Prostate gland (tissue), 2 donors: ENCODE results near the gene SLC35F3. TPM values are rescaled to one million over a fixed set of nuclear protein-coding genes. Genes with fewer than 3 reads are reported as not detected.

Experiments
- DNase-seq: peaks from one replicate; pipeline ENCODE4 v3.0.0-alpha.2; 2019; ENCODE audit warnings: low spot score
- H3K27ac ChIP-seq, 2 donors: fragments of 200-600 bp; sonication (generic); 2 replicates each; pipeline ENCODE4 v1.5.1; 2017 to 2019
- H3K27me3 ChIP-seq: fragments of 200-600 bp; sonication (generic); replicated peaks from 2 replicates; pipeline ENCODE4 v1.5.1; 2019; ENCODE audit not compliant: insufficient read depth
- H3K36me3 ChIP-seq, 2 donors: fragments of 200-600 bp; sonication (generic); 1 replicate in 1 of 2; 2 replicates in 1 of 2; pipeline versions ENCODE4 v1.5.1 to v1.8.1; 2017 to 2019
- H3K4me1 ChIP-seq: fragments of 200-600 bp; sonication (generic); replicated peaks from 2 replicates; pipeline ENCODE4 v1.5.1; 2019
- H3K4me3 ChIP-seq, 2 donors: fragments of 200-600 bp; sonication (generic); 2 replicates each; pipeline ENCODE4 v1.5.1; 2017 to 2019
- H3K9me3 ChIP-seq: fragments of 200-600 bp; sonication (generic); 2 replicates; pipeline ENCODE4 v1.5.1; 2017
- POLR2A ChIP-seq: fragments of 450-650 bp; IDR thresholded peaks from one replicate; pipeline ENCODE4 v1.6.1; 2016; ENCODE audit warnings: antibody characterized with exemption, mild to moderate bottlenecking
- POLR2AphosphoS5 ChIP-seq: sonication (generic); formaldehyde crosslinking; IDR thresholded peaks from one replicate; pipeline ENCODE4 v1.6.1; 2017; ENCODE audit warnings: antibody characterized with exemption
- WGBS: methylation state at CpG from one replicate; pipeline ENCODE4 v1.1.5; 2018; 5-methylcytosine and 5-hydroxymethylcytosine counted together
- intact Hi-C: fragments of 100-400 bp; cut with DNase I; formaldehyde crosslinking; loops from one replicate; pipeline ENCODE4 v1.14.2; 2022
- total RNA-seq, 2 donors: library from RNA; depleted of rRNA; stranded (reverse); fragments of >200 nt; gene quantifications; one replicate each; pipeline ENCODE4 v1.1.0, GENCODE V29; 2016
- TF ChIP-seq, protein P1 (sequence below), 4 experiments: fragments of 200-600 bp in 2 of 4; fragments of 450-650 bp in 2 of 4; sonication (generic) in 2 of 4; IDR thresholded peaks; 1 replicate in 3 of 4; 2 replicates in 1 of 4; pipeline ENCODE4 v1.5.1; 2016 to 2019; ENCODE audit warnings: antibody characterized with exemption in 4 of 4, mild to moderate bottlenecking in 2 of 4, moderate library complexity in 2 of 4

The SLC35F3 gene
- total RNA-seq, 2 donors from 2014 or later, result 0.34 to 0.64 TPM

DNA sequence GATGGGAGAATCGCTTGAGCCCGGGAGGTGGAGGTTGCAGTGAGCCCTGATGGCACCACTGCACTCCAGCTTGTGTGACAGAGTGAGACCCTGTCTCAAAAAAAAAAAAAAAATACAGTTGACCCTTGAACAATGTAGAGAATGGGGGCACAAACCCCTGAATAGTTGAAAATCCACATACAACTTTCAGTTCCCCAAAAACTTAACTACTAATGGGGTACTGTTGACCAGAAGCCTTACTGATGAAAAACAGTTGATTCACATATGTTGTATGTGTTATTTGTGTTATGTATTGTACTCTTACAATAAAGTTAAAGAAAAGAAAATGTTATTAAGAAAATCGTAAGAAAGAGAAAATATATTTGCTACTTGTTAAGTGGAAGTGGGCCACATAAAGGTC lies 417.6 kb downstream of the SLC35F3 start:
- no peaks in the 10 kb centered on the region for H3K36me3 ChIP-seq
- no peak for DNase-seq
- WGBS, result 89% methylated on average over 3 of the region's 3 CpGs
- no peaks in the 10 kb centered on the region for H3K4me1 ChIP-seq
- intact Hi-C loops, result no loop called here
- TF ChIP-seq POLR2AphosphoS5 (no peak), POLR2A (no peak)
- TF ChIP-seq, protein P1, sequence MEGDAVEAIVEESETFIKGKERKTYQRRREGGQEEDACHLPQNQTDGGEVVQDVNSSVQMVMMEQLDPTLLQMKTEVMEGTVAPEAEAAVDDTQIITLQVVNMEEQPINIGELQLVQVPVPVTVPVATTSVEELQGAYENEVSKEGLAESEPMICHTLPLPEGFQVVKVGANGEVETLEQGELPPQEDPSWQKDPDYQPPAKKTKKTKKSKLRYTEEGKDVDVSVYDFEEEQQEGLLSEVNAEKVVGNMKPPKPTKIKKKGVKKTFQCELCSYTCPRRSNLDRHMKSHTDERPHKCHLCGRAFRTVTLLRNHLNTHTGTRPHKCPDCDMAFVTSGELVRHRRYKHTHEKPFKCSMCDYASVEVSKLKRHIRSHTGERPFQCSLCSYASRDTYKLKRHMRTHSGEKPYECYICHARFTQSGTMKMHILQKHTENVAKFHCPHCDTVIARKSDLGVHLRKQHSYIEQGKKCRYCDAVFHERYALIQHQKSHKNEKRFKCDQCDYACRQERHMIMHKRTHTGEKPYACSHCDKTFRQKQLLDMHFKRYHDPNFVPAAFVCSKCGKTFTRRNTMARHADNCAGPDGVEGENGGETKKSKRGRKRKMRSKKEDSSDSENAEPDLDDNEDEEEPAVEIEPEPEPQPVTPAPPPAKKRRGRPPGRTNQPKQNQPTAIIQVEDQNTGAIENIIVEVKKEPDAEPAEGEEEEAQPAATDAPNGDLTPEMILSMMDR (IDR thresholded peaks at IDR 0.05), result no peak
- H3K9me3 ChIP-seq, result no peaks in the 10 kb centered on the region
- H3K4me3 ChIP-seq, result no peak overlapping the region
- H3K27ac ChIP-seq, result no peak overlapping the region
- no peaks in the 10 kb centered on the region for H3K27me3 ChIP-seq

DNA sequence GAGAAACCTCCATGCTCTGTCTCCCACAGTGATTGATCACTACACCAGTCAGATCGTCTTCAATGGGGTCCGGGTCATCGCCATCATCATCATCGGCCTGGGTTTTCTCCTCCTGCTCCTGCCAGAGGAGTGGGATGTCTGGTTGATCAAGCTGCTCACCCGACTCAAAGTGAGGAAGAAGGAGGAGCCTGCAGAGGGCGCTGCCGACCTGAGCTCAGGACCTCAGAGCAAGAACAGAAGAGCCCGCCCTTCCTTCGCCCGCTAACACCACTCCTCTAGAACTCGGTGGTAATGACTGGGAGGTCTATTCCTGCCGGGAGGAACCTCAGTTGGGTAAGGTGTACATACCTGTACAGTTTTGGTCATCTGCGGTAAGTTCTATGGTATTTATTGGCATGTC lies 418.5 kb downstream of the SLC35F3 start:
- no peak overlapping the region for H3K4me3 ChIP-seq
- no peak for TF ChIP-seq POLR2A
- TF ChIP-seq, protein P1 (IDR thresholded peaks at IDR 0.05), result peak in 3 of 4 experiments; percentile 13 to 41 (median 33)
- TF ChIP-seq POLR2AphosphoS5, result no peak
- no peaks in the 10 kb centered on the region for H3K9me3 ChIP-seq
- DNase-seq, result peak; percentile 49
- no peaks in the 10 kb centered on the region for H3K27me3 ChIP-seq
- intact Hi-C loops, result no loop called here
- no peaks in the 10 kb centered on the region for H3K4me1 ChIP-seq
- H3K27ac ChIP-seq, result no peak overlapping the region
- 40% methylated on average over 13 of the region's 13 CpGs for WGBS
- H3K36me3 ChIP-seq, result no peaks in the 10 kb centered on the region

DNA sequence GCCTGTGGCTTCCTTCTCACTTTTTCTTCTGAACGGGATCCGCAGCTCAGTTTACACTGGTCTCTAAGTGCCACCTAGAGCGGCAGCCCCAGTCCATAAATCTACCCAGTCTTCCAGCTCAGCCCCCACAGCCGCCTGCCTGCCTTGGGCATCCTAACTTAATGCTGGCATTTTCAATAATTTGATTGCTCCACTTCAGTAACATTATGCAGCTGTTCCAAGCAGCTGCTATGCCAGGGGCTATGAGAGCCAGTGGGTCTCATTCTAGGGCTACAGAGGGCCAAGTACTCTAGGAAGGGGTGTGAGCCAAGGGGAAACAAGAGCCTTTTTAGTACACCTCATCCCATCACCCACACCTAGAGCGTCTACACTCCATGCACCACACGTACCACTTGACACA lies 420.3 kb downstream of the SLC35F3 start:
- Histone ChIP-seq H3K36me3 (no peaks in the 10 kb centered on the region), H3K27ac (no peak overlapping the region), H3K4me3 (no peak overlapping the region), H3K27me3 (no peaks in the 10 kb centered on the region), H3K9me3 (no peaks in the 10 kb centered on the region), H3K4me1 (no peaks in the 10 kb centered on the region)
- 59% methylated on average over 6 of the region's 6 CpGs for WGBS
- TF ChIP-seq POLR2AphosphoS5 (no peak), POLR2A (no peak)
- TF ChIP-seq, protein P1 (IDR thresholded peaks at IDR 0.05), result no peak
- intact Hi-C loops, result no loop called here
- DNase-seq, result no peak

DNA sequence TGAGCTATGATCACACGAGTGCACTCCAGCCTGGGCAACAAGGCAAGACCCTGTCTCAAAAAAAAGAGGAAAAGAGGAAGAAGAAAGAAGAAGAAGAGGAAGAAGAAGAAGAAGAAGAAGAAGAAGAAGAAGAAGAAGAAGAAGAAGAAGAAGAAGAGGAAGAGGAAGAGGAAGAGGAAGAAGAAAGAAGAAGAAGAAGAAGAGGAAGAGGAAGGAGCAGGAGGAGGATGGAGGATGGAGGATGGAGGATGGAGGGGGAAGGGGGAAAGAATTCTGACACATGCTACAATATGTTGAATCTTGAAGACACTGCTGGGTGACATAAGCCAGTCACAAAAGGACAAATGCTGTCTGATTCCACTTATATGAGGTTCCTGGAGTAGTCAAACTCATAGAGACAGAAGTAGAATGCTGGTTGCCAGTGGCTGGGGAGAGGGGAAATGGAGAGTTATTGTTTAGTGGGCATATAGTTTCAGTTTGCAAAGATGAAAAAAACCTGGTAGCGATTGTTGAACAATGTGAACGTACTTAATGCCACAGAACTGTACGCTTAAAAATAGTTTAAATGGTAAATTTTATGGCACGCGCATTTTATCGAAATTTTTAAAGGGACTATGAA lies 421.5 kb downstream of the SLC35F3 start:
- no peaks in the 10 kb centered on the region for H3K4me1 ChIP-seq
- no peak overlapping the region for H3K27ac ChIP-seq
- DNase-seq, result no peak
- H3K27me3 ChIP-seq, result no peaks in the 10 kb centered on the region
- H3K4me3 ChIP-seq, result peak overlapping the region in 1 of 2 donors; percentile 19
- no peaks in the 10 kb centered on the region for H3K9me3 ChIP-seq
- 53% methylated on average over 7 of the region's 7 CpGs for WGBS
- no peak for TF ChIP-seq POLR2AphosphoS5
- TF ChIP-seq, protein P1 (IDR thresholded peaks at IDR 0.05), result no peak
- TF ChIP-seq POLR2A, result no peak
- intact Hi-C loops, result no loop called here
- H3K36me3 ChIP-seq, result no peaks in the 10 kb centered on the region
